MV-4-11 (cell line): ENCODE results near the gene PTPRK.
"Not testable (repeated sequence)": the region's sequence is repeated elsewhere in the genome, so short reads cannot be mapped to it uniquely, and the experiment has no call there.

ENCODE experiments used
- DNase-seq: peaks from one replicate; lab custom pipeline; 2025; lab: John Stamatoyannopoulos, UW

PTPRK gene

DNA sequence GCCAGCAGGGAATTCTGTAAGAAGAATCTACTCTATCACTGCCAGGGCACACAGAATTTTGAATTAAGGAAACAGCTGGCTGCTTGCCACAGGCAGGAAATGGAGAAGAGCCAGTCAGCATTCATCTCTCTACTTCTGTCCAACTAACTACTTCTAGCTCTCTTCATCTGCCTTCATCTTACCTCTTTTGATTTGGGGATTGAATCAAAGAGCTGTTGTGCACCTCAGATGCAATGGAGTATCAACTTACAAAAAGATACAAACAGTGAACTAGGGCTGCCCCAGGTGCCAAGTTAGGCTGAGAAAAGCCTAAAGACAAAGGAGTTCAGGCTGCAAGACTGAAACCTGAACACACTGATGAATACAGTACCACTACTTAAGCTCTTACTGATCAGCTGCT, 82.0 kb downstream of the PTPRK start:
- DNase-seq = no peak

DNA sequence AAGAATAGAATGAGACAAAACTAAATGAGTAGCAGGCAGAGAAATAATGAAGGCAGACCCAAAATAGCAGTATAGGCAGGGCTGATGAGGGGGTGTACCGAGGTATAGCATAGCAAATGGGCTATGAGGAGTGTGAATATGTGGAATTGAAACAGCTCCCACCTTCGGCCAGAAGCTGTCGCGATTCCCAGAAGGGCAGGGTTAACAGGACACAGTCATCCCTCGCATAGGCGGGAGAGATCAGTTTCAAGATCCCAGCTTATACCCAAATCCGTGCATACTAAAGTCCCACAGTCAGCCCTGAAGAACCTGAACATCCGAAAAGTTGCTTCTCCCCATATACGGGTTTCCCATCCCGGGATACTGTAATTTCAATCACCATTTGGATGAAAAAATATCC, 82.7 kb downstream of the PTPRK start:
- DNase-seq = no peak

DNA sequence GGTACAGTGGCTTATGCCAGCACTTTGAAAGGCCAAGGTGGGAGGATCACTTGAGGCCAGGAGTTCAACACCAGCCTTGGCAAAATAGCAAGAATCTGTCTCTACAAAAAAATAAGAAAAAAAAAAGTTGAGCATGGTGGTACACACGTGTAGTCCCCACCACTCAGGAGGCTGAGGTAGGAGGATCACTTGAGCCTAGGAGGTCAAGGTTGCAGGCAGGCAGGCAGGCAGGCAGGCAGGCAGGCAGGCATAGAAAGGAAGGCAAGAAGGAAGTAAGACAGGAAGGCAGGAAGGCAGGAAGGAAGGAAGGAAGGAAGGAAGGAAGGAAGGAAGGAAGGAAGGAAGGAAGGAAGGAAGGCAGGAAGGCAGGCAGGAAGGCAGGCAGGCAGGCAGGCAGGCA, 85.6 kb downstream of the PTPRK start:
- not testable (repeated sequence) for DNase-seq

DNA sequence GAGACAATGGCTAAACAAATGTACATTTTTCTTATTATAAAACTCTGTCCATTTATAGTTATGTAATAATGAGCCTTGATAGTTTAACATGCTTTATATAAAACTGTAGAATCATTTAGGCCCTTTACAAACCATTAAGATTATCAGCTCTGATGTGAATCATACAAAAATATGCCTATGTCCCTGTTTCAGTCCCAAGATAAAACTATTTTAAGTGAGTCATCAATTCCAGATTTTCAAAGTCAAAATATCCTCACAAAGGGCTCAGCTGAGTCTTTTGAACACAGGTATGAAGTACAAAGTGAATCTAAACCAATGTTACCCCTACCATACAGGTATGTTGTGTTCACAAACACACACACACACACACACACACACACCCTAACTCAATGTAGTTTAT, 88.0 kb downstream of the PTPRK start:
- no peak for DNase-seq

DNA sequence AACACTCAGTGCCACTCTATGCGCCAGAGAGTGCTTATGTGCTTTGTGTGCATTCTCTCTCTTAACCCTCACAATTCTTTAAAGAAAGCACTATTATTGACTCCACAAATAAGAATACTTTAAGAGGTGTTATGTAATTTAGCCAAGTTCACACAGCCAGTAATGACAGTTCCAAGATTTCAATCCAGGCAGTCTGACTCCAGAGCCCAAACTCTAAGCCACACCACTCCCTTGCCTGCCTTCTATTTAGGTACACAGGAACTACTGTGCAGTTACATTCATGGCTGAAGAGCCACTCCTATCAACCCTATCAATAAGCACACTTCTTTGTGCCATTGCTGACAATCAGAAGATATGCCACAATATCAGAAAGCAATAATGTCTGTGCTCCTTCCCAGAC, 93.3 kb downstream of the PTPRK start:
- no peak for DNase-seq

DNA sequence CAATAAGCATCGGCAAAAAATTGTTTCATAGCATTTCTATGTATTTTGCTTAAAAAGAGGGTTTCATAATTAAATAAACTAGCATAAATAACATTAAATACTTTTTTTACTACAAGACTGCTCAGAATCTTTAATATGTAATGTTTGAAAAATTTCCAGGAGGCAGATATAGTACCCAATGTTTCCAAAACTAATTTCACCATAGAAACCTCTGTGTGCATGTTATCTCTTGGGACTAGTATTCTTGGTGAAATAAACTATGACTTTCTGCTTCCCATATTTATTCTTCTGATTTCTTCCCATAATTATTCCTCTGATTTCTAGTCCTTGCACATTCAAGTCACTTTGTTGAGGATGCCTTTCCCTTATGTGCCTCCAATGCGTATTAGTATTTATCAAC, 94.5 kb downstream of the PTPRK start:
- no peak for DNase-seq

DNA sequence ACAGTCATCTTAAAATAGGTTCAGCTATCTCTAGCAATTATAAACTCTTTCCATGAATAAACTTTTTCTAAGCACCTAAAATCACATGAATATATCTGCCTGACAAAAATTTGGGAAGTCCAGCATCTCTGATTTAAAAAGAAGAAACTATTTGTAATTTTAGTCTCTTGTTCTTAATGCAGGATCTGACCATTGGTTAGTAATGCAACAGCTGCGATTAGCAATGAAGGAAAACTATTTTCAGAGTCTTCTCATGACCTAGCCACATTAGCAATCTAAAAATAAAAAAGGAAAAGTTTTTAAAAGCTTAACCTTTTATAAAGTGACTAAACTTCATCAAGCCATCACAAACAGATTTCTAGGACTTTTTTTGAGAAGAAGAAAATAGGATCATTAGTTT, 97.5 kb downstream of the PTPRK start:
- no peak for DNase-seq

DNA sequence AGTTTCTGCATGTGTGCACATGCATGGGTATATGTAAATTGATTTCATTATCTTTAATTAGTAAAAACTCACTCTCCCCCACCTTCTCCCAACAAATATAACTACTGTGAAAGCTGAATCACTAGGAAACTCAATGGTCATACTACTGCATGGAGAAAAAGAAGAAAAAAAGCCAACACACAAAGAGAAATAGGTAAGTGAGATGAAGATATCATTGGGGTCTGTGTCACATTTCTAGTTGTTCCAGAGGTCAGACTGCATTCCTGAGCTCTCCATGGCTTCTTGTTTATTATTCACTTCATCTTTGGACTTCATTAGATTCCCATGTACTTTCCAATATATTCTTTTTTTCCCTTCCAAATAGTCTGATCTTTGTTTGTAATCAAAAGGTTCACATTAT, 98.2 kb downstream of the PTPRK start:
- no peak for DNase-seq

DNA sequence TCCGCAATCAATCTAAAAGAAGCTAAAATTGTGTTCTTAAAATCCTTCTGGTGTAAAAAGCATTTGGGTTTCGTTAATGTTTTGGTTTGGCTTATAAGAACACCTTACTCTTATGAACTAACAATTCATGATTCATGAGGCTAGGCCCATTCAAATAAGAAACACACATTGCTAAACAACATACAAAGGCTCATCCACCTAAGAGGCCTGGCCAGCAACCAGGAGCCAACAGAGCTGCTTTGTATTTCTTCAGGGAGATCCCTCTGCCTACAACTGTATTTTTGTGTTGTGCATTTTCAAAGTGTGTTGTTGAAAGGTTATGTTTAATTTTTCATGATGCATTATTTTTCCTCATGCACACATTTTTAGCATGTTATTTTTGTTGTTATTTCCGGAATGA, 98.6 kb downstream of the PTPRK start:
- DNase-seq = no peak

DNA sequence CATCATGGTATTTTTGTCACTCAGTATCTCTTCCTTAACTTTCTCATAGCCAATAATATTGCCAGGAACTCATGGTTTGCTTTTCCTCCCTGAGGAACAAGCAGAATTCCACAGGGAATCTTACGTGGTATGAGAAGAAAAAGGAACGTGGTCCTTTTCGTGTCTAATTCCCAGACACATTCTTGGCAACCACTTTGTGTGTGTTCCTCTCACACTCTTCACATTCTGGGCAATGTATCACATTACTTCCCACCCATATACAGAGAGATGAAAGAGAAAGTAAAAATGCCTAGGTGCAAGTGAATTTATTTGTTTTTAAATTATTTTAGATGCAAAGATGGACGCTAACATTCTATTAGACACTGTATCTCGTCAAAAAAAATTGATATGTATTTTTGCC, 102.7 kb downstream of the PTPRK start:
- DNase-seq = no peak

DNA sequence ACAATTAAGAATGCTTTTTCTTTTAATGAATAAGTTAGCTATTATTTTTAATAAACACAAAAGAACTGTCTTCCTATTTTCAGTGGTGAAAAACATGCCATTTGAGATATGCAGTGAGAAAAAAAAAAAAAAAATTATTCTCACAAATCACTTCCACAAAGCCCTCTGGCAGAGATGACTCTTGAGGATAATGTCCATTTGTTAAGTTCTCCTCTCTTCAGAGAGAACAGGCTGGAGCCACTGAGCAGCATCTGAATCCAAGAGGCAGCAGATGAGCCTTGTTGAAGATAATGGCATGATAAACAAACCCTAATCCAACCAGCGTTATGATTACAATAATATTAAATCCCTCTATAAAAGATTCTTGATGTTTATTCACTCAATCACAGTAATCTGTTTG, 105.0 kb downstream of the PTPRK start:
- no peak for DNase-seq

DNA sequence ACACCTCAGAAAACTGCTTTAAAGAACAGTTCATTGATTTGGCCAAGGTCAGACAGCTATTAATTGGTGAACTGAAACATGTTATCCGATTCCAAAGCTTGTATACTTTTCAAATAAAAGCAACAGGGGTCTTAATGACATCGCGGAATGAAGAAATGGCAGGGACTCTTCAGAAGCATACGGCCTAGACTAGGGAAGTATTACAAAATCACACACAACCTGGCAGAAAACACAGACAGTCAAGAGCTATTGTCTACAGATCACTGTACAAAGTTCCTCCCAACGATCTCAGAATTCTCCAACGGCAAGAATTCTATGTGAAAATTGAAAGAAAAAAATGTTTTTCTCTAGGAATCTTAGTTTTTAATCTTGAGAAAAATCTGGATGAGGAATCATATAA, 105.5 kb downstream of the PTPRK start:
- DNase-seq = no peak

DNA sequence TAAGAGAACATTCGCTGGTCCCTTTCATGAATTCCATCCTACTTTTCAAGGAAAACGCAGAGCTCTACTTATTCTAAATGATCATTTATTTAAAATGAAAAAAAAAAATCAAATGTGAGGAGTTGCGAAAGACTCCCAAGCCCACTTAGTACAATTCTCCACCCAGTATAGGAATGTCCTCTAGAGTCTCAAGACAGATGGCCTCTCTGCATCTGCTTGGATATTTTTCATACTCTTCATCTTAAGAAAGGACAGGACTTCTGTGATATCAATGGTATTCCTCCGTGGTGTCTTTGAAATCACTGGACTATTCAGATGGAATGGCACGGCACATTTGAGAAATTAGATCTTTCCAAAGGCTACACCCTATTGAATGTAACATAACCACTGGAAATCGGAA, 107.1 kb downstream of the PTPRK start:
- DNase-seq = no peak

DNA sequence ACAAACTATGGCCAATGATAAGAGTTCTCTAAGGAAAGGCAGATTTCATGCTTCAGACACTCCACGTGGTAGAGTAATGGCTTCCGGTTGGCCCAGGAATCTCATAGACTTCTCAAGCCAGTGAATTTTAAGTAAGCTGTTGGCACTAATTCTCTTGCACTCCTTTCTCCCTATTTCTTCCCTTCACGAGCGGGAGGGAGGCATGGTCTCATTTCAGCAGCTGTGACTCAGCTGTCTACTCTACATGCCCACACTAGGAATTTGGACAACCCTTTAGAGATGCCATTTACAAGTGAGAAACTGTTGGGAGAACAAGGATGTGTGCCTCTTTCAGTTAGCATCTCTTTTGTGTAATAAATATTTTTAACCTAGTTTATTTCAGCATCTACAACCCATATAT, 107.7 kb downstream of the PTPRK start:
- no peak for DNase-seq

DNA sequence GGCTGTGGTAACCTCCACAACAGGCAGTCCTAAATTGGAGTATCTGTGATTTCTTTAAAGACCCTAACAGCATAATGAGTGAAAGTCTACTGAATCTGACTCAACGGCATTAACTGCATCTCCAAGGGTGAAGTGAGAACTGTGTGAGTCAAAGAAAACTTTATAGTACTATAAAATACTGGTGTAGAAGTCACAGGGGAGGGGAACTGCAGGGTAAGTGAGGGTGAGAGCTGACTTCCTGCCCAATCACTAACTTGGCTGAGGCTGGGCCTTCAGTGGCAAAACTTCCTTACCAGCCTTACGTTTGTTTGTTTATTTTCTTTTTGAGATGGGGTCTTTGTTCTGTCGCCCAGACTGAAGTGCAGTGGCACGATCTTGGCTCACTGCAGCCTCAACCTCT, 109.8 kb downstream of the PTPRK start:
- DNase-seq = no peak

DNA sequence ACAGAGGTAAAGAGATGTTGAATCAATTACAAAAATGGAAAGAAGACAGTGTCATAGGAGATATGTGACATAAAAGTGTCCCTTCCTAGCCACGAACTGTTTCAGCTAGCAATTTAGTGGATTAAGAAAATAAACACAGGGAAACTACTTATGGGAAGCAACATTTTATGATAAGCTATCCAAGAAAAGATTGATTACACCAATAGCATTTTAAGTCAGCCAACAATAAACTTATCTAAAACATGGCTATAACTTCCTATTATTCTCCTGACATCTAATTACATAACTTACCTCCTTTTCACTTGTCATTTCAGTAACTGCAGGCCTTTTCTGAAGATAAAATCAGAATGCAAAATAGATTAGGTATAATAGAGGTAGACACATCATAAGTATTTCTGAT, 111.4 kb downstream of the PTPRK start:
- no peak for DNase-seq

DNA sequence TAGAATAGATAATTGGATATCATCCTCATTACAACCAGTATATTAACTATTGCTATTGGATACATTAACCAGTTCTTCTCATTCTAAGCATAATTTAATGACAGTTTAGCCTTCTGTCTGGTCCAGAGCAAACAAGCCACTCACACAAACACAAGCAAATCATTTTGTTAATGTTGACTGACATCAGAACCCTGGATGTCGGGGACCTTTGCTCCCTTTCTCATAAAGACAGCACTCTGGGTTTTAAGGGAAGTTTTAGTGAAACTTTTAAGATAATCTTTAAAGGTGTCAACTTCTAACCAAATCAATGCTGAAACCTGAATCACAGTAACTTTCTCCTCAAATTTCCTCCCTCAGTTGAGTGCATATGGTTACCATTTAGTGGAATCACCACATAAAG, 113.9 kb downstream of the PTPRK start:
- no peak for DNase-seq

DNA sequence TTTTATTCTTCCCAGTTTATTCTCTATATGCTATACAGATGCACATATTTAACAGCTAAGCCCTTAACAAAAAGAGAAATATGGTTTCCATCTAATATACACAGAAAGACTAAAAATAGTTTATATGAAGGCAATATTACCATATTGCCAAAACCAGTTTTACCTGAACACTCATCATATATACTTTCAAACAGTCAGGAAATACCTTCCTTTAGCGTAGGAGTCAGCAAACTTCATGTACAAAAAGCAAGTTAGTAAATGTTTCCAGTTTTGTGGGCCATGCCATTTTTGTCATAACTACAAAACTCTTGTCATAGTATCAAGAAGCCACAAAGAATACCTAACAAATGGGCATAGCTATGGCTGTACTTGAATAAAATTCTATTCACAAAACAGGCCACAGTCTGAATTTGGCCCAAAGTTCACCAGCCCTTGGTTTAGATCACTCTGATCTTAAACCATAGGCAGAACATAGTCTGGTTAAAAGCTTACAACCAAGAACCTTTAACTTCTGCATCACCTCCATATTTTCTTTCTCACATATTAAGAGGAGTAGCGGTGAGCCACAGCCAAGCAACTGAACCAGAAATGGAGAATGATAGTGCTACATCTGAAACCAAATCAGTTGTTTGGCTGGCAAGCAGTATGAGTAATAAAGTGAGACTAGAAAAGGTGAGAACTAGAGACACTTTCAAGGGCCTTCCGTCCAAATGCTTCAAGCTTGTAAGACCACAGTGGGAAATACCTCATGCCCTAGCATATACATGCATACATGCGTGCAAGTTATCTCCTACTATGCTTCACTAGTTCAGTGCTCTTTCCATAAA, 116.6 kb downstream of the PTPRK start:
- DNase-seq = no peak

DNA sequence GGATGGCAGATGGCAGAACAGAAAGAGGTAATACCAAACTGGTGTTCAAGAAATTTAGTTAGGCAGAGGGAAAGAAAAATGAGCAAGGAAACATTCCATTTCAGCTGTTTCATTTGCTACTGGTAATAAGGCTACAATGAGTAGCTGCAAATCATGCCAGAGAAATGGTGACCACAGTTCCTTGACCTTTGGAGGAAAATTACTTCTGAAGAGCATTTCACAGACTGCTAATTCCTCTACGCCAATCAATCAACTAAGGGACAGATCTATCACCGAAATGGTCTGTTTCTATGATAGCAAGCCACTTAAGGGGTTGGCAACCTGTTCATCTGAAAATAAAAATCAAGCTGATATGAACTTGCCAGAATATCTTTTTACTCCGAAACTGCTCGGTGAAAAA, 119.5 kb downstream of the PTPRK start:
- no peak for DNase-seq

DNA sequence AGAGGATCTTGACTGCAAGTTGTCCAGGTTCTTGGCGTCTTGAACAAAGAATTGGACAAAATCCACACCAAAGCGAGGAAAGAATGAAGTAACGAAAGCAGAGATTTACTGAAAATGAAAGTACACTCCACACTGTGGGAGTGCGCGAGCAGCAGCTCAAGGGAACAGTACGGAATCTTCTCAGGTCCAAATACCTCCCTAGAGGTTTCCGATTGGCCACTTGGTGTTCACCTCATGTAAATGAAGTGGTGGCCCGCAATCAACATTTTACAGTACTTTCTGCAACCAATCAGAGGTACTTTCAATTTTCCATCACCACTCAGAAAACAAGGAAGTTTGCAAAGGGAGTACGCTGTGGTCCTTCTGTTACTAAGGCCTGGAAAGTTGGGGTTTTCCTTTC, 122.4 kb downstream of the PTPRK start:
- no peak for DNase-seq

DNA sequence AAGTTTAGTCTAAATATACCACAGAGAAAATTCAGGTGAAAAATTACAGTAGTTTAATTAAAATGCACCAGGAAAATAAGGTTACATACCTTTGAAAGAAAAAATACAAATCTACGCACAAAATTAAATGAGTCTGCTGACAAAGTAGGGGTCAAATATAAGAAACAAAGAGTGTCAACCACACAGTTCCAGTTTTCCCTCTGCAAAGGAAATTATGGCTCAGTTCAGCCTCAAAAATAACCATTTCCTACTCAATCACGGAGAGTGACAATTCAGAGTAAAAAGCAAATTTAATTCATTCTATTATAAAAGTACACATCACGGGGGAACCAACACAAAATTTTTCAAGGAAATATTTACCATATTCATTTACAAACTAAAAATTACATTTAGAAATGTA, 124.8 kb downstream of the PTPRK start:
- DNase-seq = no peak

DNA sequence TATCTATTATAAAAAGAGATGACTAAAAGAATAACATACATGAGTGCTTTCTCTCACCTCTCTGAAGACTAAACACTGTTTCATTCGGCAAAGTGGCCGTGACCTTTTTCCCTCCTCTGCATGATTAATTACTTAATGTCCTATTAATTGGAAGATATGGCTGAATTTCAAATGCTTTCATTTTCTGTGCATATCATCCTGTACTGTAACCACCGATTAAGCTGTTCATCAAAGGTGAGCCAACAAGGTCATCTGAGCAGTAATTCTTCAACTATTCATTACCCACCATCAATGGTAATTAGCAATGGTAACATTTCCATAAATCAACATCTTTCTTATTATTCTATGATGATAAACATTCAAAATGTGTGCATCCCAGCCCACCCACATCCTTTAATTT, 125.2 kb downstream of the PTPRK start:
- no peak for DNase-seq

DNA sequence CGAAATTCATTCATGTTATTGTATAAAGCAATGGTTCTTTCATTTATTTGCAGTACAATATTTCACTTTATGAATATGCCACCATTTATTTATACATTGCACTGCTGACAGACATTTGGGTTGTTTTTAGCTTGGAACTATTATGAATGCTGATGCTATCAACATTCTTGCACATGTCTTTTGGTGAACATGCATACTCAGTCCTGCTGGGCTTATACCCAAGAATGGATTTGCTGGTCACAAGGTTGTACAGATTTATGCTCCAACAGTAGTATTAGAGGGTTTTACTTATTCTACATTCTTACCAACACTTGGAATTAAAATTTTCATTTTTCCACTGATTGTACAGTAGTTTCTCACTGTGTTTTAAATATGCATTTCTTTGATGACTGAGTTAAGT, 126.2 kb downstream of the PTPRK start:
- no peak for DNase-seq

DNA sequence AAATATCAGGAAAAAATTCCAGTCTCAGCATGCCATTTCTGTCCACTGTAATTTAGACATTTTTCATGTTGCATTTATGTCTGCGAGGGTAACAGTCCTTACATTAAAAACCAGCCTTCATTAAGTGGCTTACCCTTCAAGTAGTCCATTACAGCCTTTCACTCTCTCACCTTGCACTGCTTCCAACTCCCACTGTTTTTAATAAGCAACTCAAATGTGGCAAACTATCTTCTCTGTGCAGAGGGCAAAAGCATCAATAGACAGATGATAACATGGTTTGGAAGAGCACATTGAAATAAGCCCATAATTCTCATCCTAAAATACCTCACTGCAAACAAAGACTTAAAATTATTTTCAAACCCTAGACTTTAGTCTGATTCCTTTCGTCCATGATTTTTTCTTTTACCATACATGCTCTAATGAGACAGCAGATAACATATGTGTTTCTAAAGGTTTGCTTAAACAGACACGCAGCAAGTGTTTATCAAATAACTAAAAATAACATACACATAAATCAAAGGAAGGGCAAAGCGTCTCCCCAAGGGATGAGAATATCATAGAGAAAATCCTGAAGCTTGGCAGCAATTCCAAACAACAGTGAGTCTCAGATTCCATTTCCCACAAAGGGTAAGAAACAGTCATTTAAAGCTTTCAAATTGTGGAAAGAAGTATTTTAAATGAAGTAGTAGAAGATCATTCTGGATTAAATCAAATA, 130.4 kb downstream of the PTPRK start:
- no peak for DNase-seq
